Neural cell (in vitro differentiated cells): ENCODE measurements around the gene DCPS.

Experiments used
- CTCF ChIP-seq: fragments of 450-650 bp; IDR thresholded peaks from 2 replicates; pipeline ENCODE4 v1.5.1; 2014; ENCODE audit warnings: antibody characterized with exemption, mild to moderate bottlenecking, moderate library complexity; ENCODE audit not compliant: poor library complexity, severe bottlenecking
- EP300 ChIP-seq: fragments of 450-650 bp; conservative IDR thresholded peaks from 2 replicates; pipeline ENCODE4 v1.6.1; 2014; ENCODE audit warnings: antibody characterized with exemption, mild to moderate bottlenecking, moderate library complexity; ENCODE audit not compliant: poor library complexity, severe bottlenecking
- EZH2 ChIP-seq: fragments of 200-600, 300-800 bp; shearing (Covaris generic), sonication (generic); IDR thresholded peaks from 2 replicates; pipeline ENCODE4 v1.6.1; 2014; ENCODE audit warnings: antibody characterized with exemption, low read length, borderline replicate concordance, mild to moderate bottlenecking; ENCODE audit not compliant: insufficient read depth, poor library complexity, severe bottlenecking
- MXI1 ChIP-seq: fragments of 450-650 bp; conservative IDR thresholded peaks from 2 replicates; pipeline ENCODE4 v1.6.1; 2014; ENCODE audit warnings: antibody characterized with exemption, mild to moderate bottlenecking; ENCODE audit not compliant: poor library complexity, severe bottlenecking
- POLR2AphosphoS5 ChIP-seq: IDR thresholded peaks from 2 replicates; pipeline ENCODE4 v1.6.1; 2012
- SMC3 ChIP-seq: fragments of 450-650 bp; conservative IDR thresholded peaks from 2 replicates; pipeline ENCODE4 v1.6.1; 2014; ENCODE audit warnings: antibody characterized with exemption, mild to moderate bottlenecking, moderate library complexity; ENCODE audit not compliant: poor library complexity
- TAF1 ChIP-seq: IDR thresholded peaks from 2 replicates; pipeline ENCODE4 v1.6.1; 2012; ENCODE audit warnings: low read depth
- TF ChIP-seq, protein P1 (sequence below): IDR thresholded peaks from 2 replicates; pipeline ENCODE4 v1.6.1; 2012; ENCODE audit warnings: borderline replicate concordance

- TF ChIP-seq CTCF (no peak), EZH2 (no peak), POLR2AphosphoS5 (no peak), EP300 (no peak), TAF1 (no peak), SMC3 (no peak), MXI1 (no peak)
- TF ChIP-seq, protein P1, sequence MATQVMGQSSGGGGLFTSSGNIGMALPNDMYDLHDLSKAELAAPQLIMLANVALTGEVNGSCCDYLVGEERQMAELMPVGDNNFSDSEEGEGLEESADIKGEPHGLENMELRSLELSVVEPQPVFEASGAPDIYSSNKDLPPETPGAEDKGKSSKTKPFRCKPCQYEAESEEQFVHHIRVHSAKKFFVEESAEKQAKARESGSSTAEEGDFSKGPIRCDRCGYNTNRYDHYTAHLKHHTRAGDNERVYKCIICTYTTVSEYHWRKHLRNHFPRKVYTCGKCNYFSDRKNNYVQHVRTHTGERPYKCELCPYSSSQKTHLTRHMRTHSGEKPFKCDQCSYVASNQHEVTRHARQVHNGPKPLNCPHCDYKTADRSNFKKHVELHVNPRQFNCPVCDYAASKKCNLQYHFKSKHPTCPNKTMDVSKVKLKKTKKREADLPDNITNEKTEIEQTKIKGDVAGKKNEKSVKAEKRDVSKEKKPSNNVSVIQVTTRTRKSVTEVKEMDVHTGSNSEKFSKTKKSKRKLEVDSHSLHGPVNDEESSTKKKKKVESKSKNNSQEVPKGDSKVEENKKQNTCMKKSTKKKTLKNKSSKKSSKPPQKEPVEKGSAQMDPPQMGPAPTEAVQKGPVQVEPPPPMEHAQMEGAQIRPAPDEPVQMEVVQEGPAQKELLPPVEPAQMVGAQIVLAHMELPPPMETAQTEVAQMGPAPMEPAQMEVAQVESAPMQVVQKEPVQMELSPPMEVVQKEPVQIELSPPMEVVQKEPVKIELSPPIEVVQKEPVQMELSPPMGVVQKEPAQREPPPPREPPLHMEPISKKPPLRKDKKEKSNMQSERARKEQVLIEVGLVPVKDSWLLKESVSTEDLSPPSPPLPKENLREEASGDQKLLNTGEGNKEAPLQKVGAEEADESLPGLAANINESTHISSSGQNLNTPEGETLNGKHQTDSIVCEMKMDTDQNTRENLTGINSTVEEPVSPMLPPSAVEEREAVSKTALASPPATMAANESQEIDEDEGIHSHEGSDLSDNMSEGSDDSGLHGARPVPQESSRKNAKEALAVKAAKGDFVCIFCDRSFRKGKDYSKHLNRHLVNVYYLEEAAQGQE = no peak
Measured at GRCh38 chr11:126312961-126313360, 9.1 kb downstream of the DCPS start.
